ENCODE data around the gene SLC22A17.

Gene SLC22A17

GRCh38 chr14:23361763-23362162 lies 9.1 kb upstream of the SLC22A17 start:
- DNase-seq (ENCODE audit: low spot score): no peak

- no peak for DNase-seq (ENCODE audit: low spot score)
Measured at GRCh38 chr14:23361320-23361719, 8.6 kb upstream of the SLC22A17 start.

- no peak for DNase-seq (ENCODE audit: low spot score)
Measured at GRCh38 chr14:23360496-23360895, 7.8 kb upstream of the SLC22A17 start.

DNA sequence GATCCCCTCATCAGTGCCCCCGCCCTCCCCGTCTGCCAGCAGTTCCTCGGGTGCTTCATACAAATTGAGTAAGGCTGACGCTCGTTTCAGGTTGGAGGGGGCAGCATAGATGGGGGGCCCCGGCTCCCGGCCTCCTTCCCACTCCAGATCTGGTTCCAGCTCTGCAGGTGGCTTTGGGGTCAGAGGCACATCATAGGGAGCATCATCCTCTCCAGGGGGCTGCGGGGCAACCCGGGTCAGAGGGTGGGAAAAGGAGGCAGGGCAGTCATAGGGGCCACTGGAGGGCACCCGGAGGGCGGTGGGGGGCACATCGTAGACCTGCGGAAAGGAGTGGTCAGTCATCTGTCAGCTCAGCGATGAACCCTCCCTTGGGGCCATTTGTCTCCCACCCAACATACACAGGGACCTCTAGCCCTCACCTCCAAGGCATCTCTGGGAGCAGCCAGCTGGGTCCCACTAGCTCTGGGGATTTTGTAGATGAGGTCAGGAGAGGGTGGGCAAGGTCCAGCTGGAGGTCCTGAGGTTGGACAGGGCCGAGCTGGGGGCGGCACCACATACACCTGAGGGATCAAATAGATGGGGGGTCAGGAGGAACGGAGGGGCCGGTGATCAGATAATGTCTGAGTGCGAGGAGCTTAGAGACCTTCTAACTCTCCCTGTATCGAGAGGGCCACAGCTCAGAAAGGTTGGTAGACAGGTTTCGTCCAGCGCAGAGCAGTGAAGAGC lies 7.2 kb upstream of the SLC22A17 start:
- no peak for DNase-seq (ENCODE audit: low spot score)

DNA sequence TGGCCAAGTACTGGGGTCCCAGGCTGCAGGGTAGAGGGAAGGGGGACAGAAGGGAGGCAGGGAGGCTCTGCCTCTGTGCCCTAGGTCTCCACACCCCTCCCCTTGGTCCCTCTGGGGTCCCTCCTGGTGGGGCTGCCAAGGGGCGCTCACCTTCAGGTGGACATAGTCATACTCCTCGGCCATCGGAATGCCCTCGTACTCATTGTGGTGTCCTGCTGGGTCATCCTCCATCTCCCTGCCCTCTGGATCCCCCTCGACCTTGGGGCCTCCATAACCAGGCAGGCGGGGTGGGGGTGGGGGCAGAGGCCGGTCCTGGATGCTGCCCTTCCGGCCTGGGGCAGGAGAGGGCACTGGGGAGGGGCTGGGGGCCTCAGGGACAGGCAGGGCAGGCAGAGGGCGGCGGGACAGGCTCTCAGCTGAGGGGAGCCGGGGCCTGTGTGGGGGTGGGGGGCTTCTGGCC lies 6.5 kb upstream of the SLC22A17 start:
- DNase-seq (ENCODE audit: low spot score): no peak

- no peak for DNase-seq (ENCODE audit: low spot score)
Measured at GRCh38 chr14:23358553-23359166, 6.0 kb upstream of the SLC22A17 start.

- no peak for DNase-seq (ENCODE audit: low spot score)
Measured at GRCh38 chr14:23358042-23358441, 5.4 kb upstream of the SLC22A17 start.

DNA sequence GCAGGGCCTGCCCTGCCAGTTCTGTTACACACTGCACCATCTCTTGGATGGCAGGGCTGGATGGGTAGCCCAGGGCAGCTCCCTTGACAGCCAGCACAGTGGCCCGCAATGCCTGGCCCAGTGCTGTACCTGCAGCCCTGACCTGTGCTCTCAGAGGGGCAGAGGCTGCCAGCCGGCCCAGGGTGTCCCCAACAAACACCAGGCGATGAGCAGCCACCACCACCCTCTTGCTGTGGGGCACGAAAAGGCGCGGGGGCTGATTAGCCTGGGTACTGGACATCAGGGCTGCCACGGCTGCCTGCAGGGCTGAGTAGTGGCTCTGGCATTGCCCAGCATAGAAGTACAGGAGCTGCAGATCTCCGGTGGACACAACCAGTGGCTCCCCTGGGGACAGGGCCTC lies 4.6 kb upstream of the SLC22A17 start:
- DNase-seq (ENCODE audit: low spot score): no peak

GRCh38 chr14:23356662-23357061 lies 4.0 kb upstream of the SLC22A17 start:
- DNase-seq (ENCODE audit: low spot score): no peak

DNA sequence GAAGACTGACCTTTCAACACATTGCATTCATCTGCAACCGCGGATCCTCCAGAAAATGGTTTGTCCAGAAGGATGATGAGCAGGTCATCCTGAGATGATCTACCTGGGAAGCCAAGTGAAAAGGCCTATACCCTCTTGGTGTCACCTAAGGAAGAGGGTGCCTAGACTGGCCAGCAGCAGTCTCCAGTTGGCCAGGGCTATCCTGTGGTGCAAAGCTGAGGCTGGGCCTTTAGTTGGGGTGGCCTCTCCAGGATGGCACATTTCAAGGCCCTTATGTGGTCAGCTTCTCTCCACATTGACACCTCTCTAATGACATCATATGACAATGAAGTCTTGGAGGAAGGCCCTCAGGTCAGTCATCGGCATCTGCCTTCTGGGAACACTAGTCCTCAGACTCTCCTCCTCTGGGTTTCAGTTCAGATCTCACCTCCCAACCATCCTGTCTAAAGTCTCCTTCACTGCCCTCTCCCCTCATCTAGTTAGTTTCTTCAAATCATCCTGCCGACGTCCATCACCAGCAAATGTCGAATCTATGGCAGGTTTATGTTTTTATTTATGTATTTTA lies 3.3 kb upstream of the SLC22A17 start:
- no peak for DNase-seq (ENCODE audit: low spot score)

DNA sequence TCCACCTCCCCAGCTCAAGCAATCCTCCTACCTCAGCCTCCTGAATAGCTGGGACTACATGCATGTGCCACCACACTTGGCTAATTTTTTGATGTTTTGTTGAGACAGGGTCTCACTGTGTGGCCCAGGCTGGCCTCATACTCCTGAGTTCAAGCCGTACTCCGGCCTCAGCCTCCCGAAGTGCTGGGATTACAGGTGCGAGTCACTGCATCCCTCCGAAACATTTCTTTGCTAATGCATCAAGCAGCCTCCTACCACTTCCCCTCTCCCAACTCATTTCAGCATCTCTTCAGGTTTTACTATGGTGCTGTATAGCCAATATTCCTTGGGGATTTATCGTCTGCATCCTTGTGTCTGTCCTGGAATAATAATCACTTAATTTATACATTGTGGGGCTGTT lies 2.3 kb upstream of the SLC22A17 start:
- no peak for DNase-seq (ENCODE audit: low spot score)

GRCh38 chr14:23353433-23353780 lies 720 bp upstream of the SLC22A17 start:
- no peak for DNase-seq (ENCODE audit: low spot score)

- no peak for DNase-seq (ENCODE audit: low spot score)
Measured at GRCh38 chr14:23351681-23352505, 794 bp downstream of the SLC22A17 start.

GRCh38 chr14:23349156-23349845 lies 3.4 kb downstream of the SLC22A17 start:
- DNase-seq (ENCODE audit: low spot score): no peak

- no peak for DNase-seq (ENCODE audit: low spot score)
Measured at GRCh38 chr14:23348297-23348655, 4.4 kb downstream of the SLC22A17 start.

- no peak for DNase-seq (ENCODE audit: low spot score)
Measured at GRCh38 chr14:23347406-23348296, 5.0 kb downstream of the SLC22A17 start.

DNA sequence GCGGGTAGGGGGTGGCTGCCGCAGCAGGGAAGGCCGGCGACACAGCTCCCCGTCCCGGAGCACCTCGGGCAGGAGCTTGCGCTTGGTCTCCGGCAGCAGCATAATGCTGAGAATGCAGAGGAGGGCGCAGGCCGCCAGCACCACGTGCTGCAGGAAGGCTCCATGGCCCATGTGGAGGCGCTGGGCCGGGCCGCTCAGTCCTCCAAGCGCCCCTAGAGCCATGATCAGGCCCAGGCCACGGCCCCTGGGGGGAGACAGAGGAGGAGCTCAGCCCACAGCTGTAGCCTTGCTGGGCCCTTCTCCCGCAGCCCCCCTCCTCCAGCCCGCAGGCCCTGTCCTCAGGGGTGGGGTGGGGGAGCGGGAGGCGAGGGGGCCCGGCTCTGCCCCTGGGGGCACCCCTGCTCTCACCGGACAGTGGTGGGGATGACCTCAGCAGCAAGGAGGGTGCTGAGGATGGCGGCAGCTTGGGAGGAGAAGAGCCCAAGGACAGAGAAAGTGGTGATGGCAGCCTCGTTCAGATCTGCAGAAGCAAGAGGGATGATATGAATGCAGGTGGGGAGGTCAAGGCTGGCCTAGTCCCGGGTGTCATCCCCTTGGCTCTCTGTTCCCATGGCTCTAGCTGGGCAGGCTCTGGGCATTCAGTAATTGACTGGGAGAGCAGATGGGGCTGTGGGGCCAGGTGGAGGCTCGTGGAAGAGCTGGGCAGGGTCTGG lies 5.8 kb downstream of the SLC22A17 start:
- no peak for DNase-seq (ENCODE audit: low spot score)

- no peak for DNase-seq (ENCODE audit: low spot score)
Measured at GRCh38 chr14:23345987-23346692, 6.5 kb downstream of the SLC22A17 start.

DNA sequence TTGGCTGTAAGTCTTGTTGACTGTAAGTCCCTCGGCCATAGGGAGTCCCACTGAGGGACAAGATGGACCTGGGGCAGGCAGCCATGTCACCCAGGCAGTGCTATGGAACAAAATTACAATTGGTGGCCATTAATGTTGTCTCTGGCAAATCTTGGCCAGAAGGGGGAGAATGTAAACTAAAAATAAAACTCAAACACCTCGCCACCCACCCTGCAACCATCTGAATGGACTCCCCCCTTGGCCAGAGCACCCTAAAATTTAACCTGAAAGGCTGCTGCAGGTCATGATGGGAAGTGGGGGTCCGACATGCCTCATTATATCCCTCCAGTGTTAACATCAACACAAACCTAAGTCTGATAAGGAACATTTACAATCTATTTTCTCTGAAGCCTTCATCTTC lies 8.2 kb downstream of the SLC22A17 start:
- no peak for DNase-seq (ENCODE audit: low spot score)

All from hematopoietic multipotent progenitor cell treated with erythropoietin and hydrocortisone succinate and interleukin-3 and kit ligand, for 17 days (in vitro differentiated cells).